ENCODE measurements around the gene TRPV4.

Gene TRPV4

DNA sequence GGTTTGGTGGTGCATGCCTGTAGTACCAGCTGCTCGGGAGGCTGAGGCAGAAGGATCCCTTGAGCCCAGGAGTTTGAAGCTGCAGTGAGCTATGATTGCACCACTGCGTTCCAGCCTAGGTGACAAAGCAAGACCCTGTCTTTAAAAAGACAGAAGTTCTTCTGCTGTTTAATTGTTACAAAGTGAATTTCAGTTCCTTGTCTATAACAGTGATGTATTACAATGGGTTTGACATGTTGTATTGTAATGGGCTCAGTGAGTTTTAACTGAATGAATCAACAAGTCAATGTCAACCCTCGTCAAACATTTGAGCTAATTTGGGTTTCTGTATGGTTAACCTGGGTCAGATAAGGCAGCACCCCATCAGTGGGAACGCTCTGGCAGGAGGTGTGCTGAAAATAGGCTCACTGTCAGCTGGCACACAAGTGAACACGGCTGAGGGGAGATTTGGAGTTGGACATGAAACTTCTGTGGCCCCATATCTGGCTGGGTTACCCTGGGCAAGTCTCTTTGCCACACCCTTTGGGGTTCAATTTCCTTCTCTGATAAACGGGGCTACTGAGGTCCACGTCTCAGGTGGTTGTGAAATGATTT, 14.0 kb upstream of the TRPV4 start:
- CTCF ChIA-PET = interaction anchor here (0.6 to 2.9 kb wide), 6 partner anchors 12 to 327 kb away, joined by 3 to 13 read pairs (median 4); no protein-coding TSS in a partner anchor
- H3K36me3 ChIP-seq (ENCODE audit: control insufficient read depth in 2 of 2, insufficient read depth in 1 of 2, low read length in 2 of 2) = no peaks in the 10 kb centered on the region; a peak in 1 of 3 replicates
- TF ChIP-seq KLF16 (tag by site-specific recombination; IDR thresholded peaks at IDR 0.05) = no peak
- TF ChIP-seq ZNF138 (tag by site-specific recombination; IDR thresholded peaks at IDR 0.05; ENCODE audit: borderline replicate concordance) = no peak
- TF ChIP-seq ZNF23 (tag by site-specific recombination; IDR thresholded peaks at IDR 0.05; ENCODE audit: borderline replicate concordance) = no peak
- no peak for TF ChIP-seq ZNF423 (tag by site-specific recombination; IDR thresholded peaks at IDR 0.05)
- no peak for TF ChIP-seq ZNF114 (tag by site-specific recombination; IDR thresholded peaks at IDR 0.05)
- no peak for TF ChIP-seq KLF7 (tag by site-specific recombination; IDR thresholded peaks at IDR 0.05; ENCODE audit: borderline replicate concordance)
- no peak for TF ChIP-seq IKZF3 (tag by site-specific recombination; IDR thresholded peaks at IDR 0.05)
- TF ChIP-seq, protein P1, sequence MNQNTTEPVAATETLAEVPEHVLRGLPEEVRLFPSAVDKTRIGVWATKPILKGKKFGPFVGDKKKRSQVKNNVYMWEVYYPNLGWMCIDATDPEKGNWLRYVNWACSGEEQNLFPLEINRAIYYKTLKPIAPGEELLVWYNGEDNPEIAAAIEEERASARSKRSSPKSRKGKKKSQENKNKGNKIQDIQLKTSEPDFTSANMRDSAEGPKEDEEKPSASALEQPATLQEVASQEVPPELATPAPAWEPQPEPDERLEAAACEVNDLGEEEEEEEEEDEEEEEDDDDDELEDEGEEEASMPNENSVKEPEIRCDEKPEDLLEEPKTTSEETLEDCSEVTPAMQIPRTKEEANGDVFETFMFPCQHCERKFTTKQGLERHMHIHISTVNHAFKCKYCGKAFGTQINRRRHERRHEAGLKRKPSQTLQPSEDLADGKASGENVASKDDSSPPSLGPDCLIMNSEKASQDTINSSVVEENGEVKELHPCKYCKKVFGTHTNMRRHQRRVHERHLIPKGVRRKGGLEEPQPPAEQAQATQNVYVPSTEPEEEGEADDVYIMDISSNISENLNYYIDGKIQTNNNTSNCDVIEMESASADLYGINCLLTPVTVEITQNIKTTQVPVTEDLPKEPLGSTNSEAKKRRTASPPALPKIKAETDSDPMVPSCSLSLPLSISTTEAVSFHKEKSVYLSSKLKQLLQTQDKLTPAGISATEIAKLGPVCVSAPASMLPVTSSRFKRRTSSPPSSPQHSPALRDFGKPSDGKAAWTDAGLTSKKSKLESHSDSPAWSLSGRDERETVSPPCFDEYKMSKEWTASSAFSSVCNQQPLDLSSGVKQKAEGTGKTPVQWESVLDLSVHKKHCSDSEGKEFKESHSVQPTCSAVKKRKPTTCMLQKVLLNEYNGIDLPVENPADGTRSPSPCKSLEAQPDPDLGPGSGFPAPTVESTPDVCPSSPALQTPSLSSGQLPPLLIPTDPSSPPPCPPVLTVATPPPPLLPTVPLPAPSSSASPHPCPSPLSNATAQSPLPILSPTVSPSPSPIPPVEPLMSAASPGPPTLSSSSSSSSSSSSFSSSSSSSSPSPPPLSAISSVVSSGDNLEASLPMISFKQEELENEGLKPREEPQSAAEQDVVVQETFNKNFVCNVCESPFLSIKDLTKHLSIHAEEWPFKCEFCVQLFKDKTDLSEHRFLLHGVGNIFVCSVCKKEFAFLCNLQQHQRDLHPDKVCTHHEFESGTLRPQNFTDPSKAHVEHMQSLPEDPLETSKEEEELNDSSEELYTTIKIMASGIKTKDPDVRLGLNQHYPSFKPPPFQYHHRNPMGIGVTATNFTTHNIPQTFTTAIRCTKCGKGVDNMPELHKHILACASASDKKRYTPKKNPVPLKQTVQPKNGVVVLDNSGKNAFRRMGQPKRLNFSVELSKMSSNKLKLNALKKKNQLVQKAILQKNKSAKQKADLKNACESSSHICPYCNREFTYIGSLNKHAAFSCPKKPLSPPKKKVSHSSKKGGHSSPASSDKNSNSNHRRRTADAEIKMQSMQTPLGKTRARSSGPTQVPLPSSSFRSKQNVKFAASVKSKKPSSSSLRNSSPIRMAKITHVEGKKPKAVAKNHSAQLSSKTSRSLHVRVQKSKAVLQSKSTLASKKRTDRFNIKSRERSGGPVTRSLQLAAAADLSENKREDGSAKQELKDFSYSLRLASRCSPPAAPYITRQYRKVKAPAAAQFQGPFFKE (tag by site-specific recombination; IDR thresholded peaks at IDR 0.05; ENCODE audit: borderline replicate concordance) = no peak
- TF ChIP-seq ZBTB7A (tag by site-specific recombination; IDR thresholded peaks at IDR 0.05; ENCODE audit: low read depth) = no peak
- TF ChIP-seq ZNF501 (tag by site-specific recombination; IDR thresholded peaks at IDR 0.05) = no peak
- TF ChIP-seq, protein P2, sequence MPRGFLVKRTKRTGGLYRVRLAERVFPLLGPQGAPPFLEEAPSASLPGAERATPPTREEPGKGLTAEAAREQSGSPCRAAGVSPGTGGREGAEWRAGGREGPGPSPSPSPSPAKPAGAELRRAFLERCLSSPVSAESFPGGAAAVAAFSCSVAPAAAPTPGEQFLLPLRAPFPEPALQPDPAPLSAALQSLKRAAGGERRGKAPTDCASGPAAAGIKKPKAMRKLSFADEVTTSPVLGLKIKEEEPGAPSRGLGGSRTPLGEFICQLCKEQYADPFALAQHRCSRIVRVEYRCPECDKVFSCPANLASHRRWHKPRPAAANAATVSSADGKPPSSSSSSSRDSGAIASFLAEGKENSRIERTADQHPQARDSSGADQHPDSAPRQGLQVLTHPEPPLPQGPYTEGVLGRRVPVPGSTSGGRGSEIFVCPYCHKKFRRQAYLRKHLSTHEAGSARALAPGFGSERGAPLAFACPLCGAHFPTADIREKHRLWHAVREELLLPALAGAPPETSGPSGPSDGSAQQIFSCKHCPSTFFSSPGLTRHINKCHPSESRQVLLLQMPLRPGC (tag by site-specific recombination; IDR thresholded peaks at IDR 0.05) = no peak
- TF ChIP-seq GLIS1 (tag by site-specific recombination; IDR thresholded peaks at IDR 0.05) = no peak
- TF ChIP-seq ZNF174 (tag by site-specific recombination; IDR thresholded peaks at IDR 0.05) = no peak
- no peak for TF ChIP-seq ZBTB20 (tag by site-specific recombination; IDR thresholded peaks at IDR 0.05)
- TF ChIP-seq, protein P3, sequence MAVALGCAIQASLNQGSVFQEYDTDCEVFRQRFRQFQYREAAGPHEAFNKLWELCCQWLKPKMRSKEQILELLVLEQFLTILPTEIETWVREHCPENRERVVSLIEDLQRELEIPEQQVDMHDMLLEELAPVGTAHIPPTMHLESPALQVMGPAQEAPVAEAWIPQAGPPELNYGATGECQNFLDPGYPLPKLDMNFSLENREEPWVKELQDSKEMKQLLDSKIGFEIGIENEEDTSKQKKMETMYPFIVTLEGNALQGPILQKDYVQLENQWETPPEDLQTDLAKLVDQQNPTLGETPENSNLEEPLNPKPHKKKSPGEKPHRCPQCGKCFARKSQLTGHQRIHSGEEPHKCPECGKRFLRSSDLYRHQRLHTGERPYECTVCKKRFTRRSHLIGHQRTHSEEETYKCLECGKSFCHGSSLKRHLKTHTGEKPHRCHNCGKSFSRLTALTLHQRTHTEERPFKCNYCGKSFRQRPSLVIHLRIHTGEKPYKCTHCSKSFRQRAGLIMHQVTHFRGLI (tag by site-specific recombination; IDR thresholded peaks at IDR 0.05) = no peak
- TF ChIP-seq SCRT1 (tag by site-specific recombination; IDR thresholded peaks at IDR 0.05; ENCODE audit: borderline replicate concordance) = no peak
- TF ChIP-seq, protein P4, sequence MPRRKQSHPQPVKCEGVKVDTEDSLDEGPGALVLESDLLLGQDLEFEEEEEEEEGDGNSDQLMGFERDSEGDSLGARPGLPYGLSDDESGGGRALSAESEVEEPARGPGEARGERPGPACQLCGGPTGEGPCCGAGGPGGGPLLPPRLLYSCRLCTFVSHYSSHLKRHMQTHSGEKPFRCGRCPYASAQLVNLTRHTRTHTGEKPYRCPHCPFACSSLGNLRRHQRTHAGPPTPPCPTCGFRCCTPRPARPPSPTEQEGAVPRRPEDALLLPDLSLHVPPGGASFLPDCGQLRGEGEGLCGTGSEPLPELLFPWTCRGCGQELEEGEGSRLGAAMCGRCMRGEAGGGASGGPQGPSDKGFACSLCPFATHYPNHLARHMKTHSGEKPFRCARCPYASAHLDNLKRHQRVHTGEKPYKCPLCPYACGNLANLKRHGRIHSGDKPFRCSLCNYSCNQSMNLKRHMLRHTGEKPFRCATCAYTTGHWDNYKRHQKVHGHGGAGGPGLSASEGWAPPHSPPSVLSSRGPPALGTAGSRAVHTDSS (tag by site-specific recombination; IDR thresholded peaks at IDR 0.05) = no peak
- no peak for TF ChIP-seq ZNF610 (tag by site-specific recombination; IDR thresholded peaks at IDR 0.05; ENCODE audit: borderline replicate concordance)
- no peak for TF ChIP-seq ZNF777 (tag by site-specific recombination; IDR thresholded peaks at IDR 0.05; ENCODE audit: borderline replicate concordance)
- TF ChIP-seq, protein P5, sequence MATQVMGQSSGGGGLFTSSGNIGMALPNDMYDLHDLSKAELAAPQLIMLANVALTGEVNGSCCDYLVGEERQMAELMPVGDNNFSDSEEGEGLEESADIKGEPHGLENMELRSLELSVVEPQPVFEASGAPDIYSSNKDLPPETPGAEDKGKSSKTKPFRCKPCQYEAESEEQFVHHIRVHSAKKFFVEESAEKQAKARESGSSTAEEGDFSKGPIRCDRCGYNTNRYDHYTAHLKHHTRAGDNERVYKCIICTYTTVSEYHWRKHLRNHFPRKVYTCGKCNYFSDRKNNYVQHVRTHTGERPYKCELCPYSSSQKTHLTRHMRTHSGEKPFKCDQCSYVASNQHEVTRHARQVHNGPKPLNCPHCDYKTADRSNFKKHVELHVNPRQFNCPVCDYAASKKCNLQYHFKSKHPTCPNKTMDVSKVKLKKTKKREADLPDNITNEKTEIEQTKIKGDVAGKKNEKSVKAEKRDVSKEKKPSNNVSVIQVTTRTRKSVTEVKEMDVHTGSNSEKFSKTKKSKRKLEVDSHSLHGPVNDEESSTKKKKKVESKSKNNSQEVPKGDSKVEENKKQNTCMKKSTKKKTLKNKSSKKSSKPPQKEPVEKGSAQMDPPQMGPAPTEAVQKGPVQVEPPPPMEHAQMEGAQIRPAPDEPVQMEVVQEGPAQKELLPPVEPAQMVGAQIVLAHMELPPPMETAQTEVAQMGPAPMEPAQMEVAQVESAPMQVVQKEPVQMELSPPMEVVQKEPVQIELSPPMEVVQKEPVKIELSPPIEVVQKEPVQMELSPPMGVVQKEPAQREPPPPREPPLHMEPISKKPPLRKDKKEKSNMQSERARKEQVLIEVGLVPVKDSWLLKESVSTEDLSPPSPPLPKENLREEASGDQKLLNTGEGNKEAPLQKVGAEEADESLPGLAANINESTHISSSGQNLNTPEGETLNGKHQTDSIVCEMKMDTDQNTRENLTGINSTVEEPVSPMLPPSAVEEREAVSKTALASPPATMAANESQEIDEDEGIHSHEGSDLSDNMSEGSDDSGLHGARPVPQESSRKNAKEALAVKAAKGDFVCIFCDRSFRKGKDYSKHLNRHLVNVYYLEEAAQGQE (tag by site-specific recombination; IDR thresholded peaks at IDR 0.05) = no peak

More for the DNA sequence above, 14.0 kb upstream of the TRPV4 start:
- Histone ChIP-seq H3K4me3 (ENCODE audit: low read depth, low read length) (no peak overlapping the region), H3K27ac (ENCODE audit: extremely low read depth, low read depth, low read length) (no peak overlapping the region), H3K9me3 (ENCODE audit: control insufficient read depth, insufficient read depth, low read depth, low read length) (no peaks in the 10 kb centered on the region), H3K4me1 (ENCODE audit: control insufficient read depth, insufficient read depth, low read length) (no peaks in the 10 kb centered on the region)
- POLR2A ChIA-PET = interaction anchor here (0.6 kb wide), 1 partner anchor 9 kb away, joined by 3 read pairs; no protein-coding TSS in a partner anchor
